ENCODE data around the gene DBNDD1. TPM values are rescaled to one million over a fixed set of nuclear protein-coding genes. Genes with fewer than 3 reads are reported as not detected.

Gene DBNDD1
- total and polyA plus RNA-seq, 2 experiments from 2014 or later = 5.5 to 18.2 TPM

GRCh38 chr16:90011508-90011819 is 7.8 kb downstream of the DBNDD1 start:
- Histone ChIP-seq H3K9me2 (replicated peaks; ENCODE audit: insufficient read depth) (no peaks in the 10 kb centered on the region), H3K27me3 (no peaks in the 10 kb centered on the region), H3K27ac (no peak overlapping the region), H2AFZ (no peak overlapping the region), H3K4me2 (no peak overlapping the region), H3K79me2 (no peaks in the 10 kb centered on the region), H3K36me3 (replicated peaks; ENCODE audit: insufficient read depth, low read depth) (no peaks in the 10 kb centered on the region), H3K4me1 (ENCODE audit: insufficient read depth) (no peaks in the 10 kb centered on the region), H4K20me1 (ENCODE audit: insufficient read depth, poor library complexity, severe bottlenecking) (no peaks in the 10 kb centered on the region), H3K4me3 (no peak overlapping the region), H3K9me3 (ENCODE audit: low read depth) (no peaks in the 10 kb centered on the region)
- 88% methylated on average over 11 of the region's 11 CpGs for WGBS (ENCODE audit: low lambda C conversion rate, missing lambda C conversion rate)
- DNase-seq (ENCODE audit: low spot score) = no peak
- TF ChIP-seq EZH2phosphoT487 (IDR thresholded peaks at IDR 0.05; ENCODE audit: low read depth, severe bottlenecking, unreplicated experiment) (no peak), CTCF (IDR thresholded peaks at IDR 0.05; ENCODE audit: poor library complexity) (no peak), EZH2 (IDR thresholded peaks at IDR 0.05; ENCODE audit: borderline replicate concordance) (no peak)

GRCh38 chr16:90010676-90011507 is 8.4 kb downstream of the DBNDD1 start:
- H3K9me2 ChIP-seq (replicated peaks; ENCODE audit: insufficient read depth) = no peaks in the 10 kb centered on the region
- H2AFZ ChIP-seq = no peak overlapping the region
- no peaks in the 10 kb centered on the region for H4K20me1 ChIP-seq (ENCODE audit: insufficient read depth, poor library complexity, severe bottlenecking)
- no peaks in the 10 kb centered on the region for H3K4me1 ChIP-seq (ENCODE audit: insufficient read depth)
- H3K9me3 ChIP-seq (ENCODE audit: low read depth) = no peaks in the 10 kb centered on the region
- no peak overlapping the region for H3K4me2 ChIP-seq
- H3K27ac ChIP-seq = no peak overlapping the region
- 94% methylated on average over 22 of the region's 22 CpGs for WGBS (ENCODE audit: low lambda C conversion rate, missing lambda C conversion rate)
- H3K79me2 ChIP-seq = no peaks in the 10 kb centered on the region
- no peaks in the 10 kb centered on the region for H3K36me3 ChIP-seq (replicated peaks; ENCODE audit: insufficient read depth, low read depth)
- H3K27me3 ChIP-seq = no peaks in the 10 kb centered on the region
- no peak for DNase-seq (ENCODE audit: low spot score)
- no peak overlapping the region for H3K4me3 ChIP-seq
- TF ChIP-seq CTCF (IDR thresholded peaks at IDR 0.05; ENCODE audit: poor library complexity) (no peak), EZH2phosphoT487 (IDR thresholded peaks at IDR 0.05; ENCODE audit: low read depth, severe bottlenecking, unreplicated experiment) (no peak), EZH2 (IDR thresholded peaks at IDR 0.05; ENCODE audit: borderline replicate concordance) (no peak)

- Histone ChIP-seq H3K4me1 (ENCODE audit: insufficient read depth) (no peaks in the 10 kb centered on the region), H3K36me3 (replicated peaks; ENCODE audit: insufficient read depth, low read depth) (no peaks in the 10 kb centered on the region), H3K4me2 (no peak overlapping the region), H3K27ac (no peak overlapping the region), H3K9me3 (ENCODE audit: low read depth) (no peaks in the 10 kb centered on the region), H3K79me2 (no peaks in the 10 kb centered on the region), H4K20me1 (ENCODE audit: insufficient read depth, poor library complexity, severe bottlenecking) (no peaks in the 10 kb centered on the region), H3K27me3 (no peaks in the 10 kb centered on the region), H3K4me3 (no peak overlapping the region), H2AFZ (no peak overlapping the region), H3K9me2 (replicated peaks; ENCODE audit: insufficient read depth) (no peaks in the 10 kb centered on the region)
- WGBS (ENCODE audit: low lambda C conversion rate, missing lambda C conversion rate) = 94% methylated on average over 22 of the region's 22 CpGs
- no peak for DNase-seq (ENCODE audit: low spot score)
- TF ChIP-seq CTCF (IDR thresholded peaks at IDR 0.05; ENCODE audit: poor library complexity) (no peak), EZH2 (IDR thresholded peaks at IDR 0.05; ENCODE audit: borderline replicate concordance) (no peak), EZH2phosphoT487 (IDR thresholded peaks at IDR 0.05; ENCODE audit: low read depth, severe bottlenecking, unreplicated experiment) (no peak)
Measured at GRCh38 chr16:90009172-90009899, 9.9 kb downstream of the DBNDD1 start.

All from hepatocyte (in vitro differentiated cells).